ENCODE measurements around the gene SPDEF.
A peak's percentile ranks its signal among the peaks of the same experiment; 100 is the strongest.

SPDEF gene

GRCh38 chr6:34562861-34563512 lies 6.9 kb upstream of the SPDEF start:
- no peak for DNase-seq (ENCODE audit: low spot score)

- no peak for DNase-seq (ENCODE audit: low spot score)
These were observed 6.2 kb upstream of the SPDEF start for GRCh38 chr6:34562350-34562749.

- no peak for DNase-seq (ENCODE audit: low spot score)
These were observed 5.0 kb upstream of the SPDEF start for GRCh38 chr6:34561227-34561530.

- peak; percentile 52 for DNase-seq (ENCODE audit: low spot score)
These were observed 4.5 kb upstream of the SPDEF start for GRCh38 chr6:34560366-34561226.

GRCh38 chr6:34559651-34560365 lies 3.7 kb upstream of the SPDEF start:
- DNase-seq (ENCODE audit: low spot score) = no peak

GRCh38 chr6:34558172-34558714 lies 2.1 kb upstream of the SPDEF start:
- no peak for DNase-seq (ENCODE audit: low spot score)

GRCh38 chr6:34557228-34557627 lies 1.1 kb upstream of the SPDEF start:
- no peak for DNase-seq (ENCODE audit: low spot score)

GRCh38 chr6:34556493-34556892 lies 364 bp upstream of the SPDEF start:
- DNase-seq (ENCODE audit: low spot score) = no peak

- no peak for DNase-seq (ENCODE audit: low spot score)
These were observed 801 bp downstream of the SPDEF start for GRCh38 chr6:34555328-34555727.

GRCh38 chr6:34555007-34555322 lies 1.2 kb downstream of the SPDEF start:
- no peak for DNase-seq (ENCODE audit: low spot score)

- no peak for DNase-seq (ENCODE audit: low spot score)
These were observed 1.7 kb downstream of the SPDEF start for GRCh38 chr6:34554291-34555006.

- no peak for DNase-seq (ENCODE audit: low spot score)
These were observed 2.4 kb downstream of the SPDEF start for GRCh38 chr6:34553750-34554149.

GRCh38 chr6:34553146-34553545 lies 3.0 kb downstream of the SPDEF start:
- no peak for DNase-seq (ENCODE audit: low spot score)

- no peak for DNase-seq (ENCODE audit: low spot score)
These were observed 3.5 kb downstream of the SPDEF start for GRCh38 chr6:34552620-34553019.

GRCh38 chr6:34551720-34552119 lies 4.4 kb downstream of the SPDEF start:
- DNase-seq (ENCODE audit: low spot score) = no peak

- no peak for DNase-seq (ENCODE audit: low spot score)
These were observed 6.3 kb downstream of the SPDEF start for GRCh38 chr6:34549804-34550202.

GRCh38 chr6:34549026-34549803 lies 6.9 kb downstream of the SPDEF start:
- no peak for DNase-seq (ENCODE audit: low spot score)

- no peak for DNase-seq (ENCODE audit: low spot score)
These were observed 8.2 kb downstream of the SPDEF start for GRCh38 chr6:34547701-34548644.

GRCh38 chr6:34546551-34547321 lies 9.4 kb downstream of the SPDEF start:
- no peak for DNase-seq (ENCODE audit: low spot score)
